Measurements from ENCODE around the gene RAC3. TPM values are rescaled to one million over a fixed set of nuclear protein-coding genes. Genes with fewer than 3 reads are reported as not detected.

Gene RAC3
- total and polyA plus RNA-seq, 2 donors, result 5.9 to 10.4 TPM

Other genes starting within 250 kb of the RAC3 start
- gene GCGR, start 227.5 kb upstream of the RAC3 start, total RNA-seq, result not detected
- 0.16 TPM for gene GCGR, start 227.5 kb upstream of the RAC3 start, polyA plus RNA-seq
- 43.8 TPM for gene MCRIP1, start 198.4 kb upstream of the RAC3 start, total RNA-seq
- 190 TPM for gene MCRIP1, start 198.4 kb upstream of the RAC3 start, polyA plus RNA-seq
- not detected for gene PPP1R27, start 196.6 kb upstream of the RAC3 start, total RNA-seq
- gene PPP1R27, start 196.6 kb upstream of the RAC3 start, polyA plus RNA-seq, result not detected
- gene P4HB, start 171.1 kb upstream of the RAC3 start, total RNA-seq, result 262 TPM
- gene P4HB, start 171.1 kb upstream of the RAC3 start, polyA plus RNA-seq, result 367 TPM
- gene ARHGDIA, start 160.3 kb upstream of the RAC3 start, total RNA-seq, result 31.0 TPM
- 277 TPM for gene ARHGDIA, start 160.3 kb upstream of the RAC3 start, polyA plus RNA-seq
- gene ALYREF, start 140.1 kb upstream of the RAC3 start, total RNA-seq, result 51.3 TPM
- 47.6 TPM for gene ALYREF, start 140.1 kb upstream of the RAC3 start, polyA plus RNA-seq
- gene ANAPC11, start 140.0 kb upstream of the RAC3 start, total RNA-seq, result 51.6 TPM
- 245 TPM for gene ANAPC11, start 140.0 kb upstream of the RAC3 start, polyA plus RNA-seq
- gene NPB, start 129.4 kb upstream of the RAC3 start, total RNA-seq, result 0.69 TPM
- gene NPB, start 129.4 kb upstream of the RAC3 start, polyA plus RNA-seq, result 0.85 TPM
- 9.8 TPM for gene PCYT2, start 120.3 kb upstream of the RAC3 start, total RNA-seq
- 36.0 TPM for gene PCYT2, start 120.3 kb upstream of the RAC3 start, polyA plus RNA-seq
- 3.9 TPM for gene SIRT7, start 113.5 kb upstream of the RAC3 start, total RNA-seq
- gene SIRT7, start 113.5 kb upstream of the RAC3 start, polyA plus RNA-seq, result 22.7 TPM
- 7.6 TPM for gene MAFG, start 103.9 kb upstream of the RAC3 start, total RNA-seq
- 31.3 TPM for gene MAFG, start 103.9 kb upstream of the RAC3 start, polyA plus RNA-seq
- 57.2 TPM for gene PYCR1, start 94.4 kb upstream of the RAC3 start, total RNA-seq
- gene PYCR1, start 94.4 kb upstream of the RAC3 start, polyA plus RNA-seq, result 8.1 TPM
- 0.42 TPM for gene MYADML2, start 84.4 kb upstream of the RAC3 start, total RNA-seq
- not detected for gene MYADML2, start 84.4 kb upstream of the RAC3 start, polyA plus RNA-seq
- 1.3 TPM for gene NOTUM, start 70.5 kb upstream of the RAC3 start, total RNA-seq
- 2.5 TPM for gene NOTUM, start 70.5 kb upstream of the RAC3 start, polyA plus RNA-seq
- gene ASPSCR1, start 54.0 kb upstream of the RAC3 start, total RNA-seq, result 18.0 TPM
- 28.6 TPM for gene ASPSCR1, start 54.0 kb upstream of the RAC3 start, polyA plus RNA-seq
- 19.1 TPM for gene CENPX, start 8.8 kb upstream of the RAC3 start, total RNA-seq
- 124 TPM for gene CENPX, start 8.8 kb upstream of the RAC3 start, polyA plus RNA-seq
- 8.7 TPM for gene LRRC45, start 8.4 kb upstream of the RAC3 start, total RNA-seq
- gene LRRC45, start 8.4 kb upstream of the RAC3 start, polyA plus RNA-seq, result 14.9 TPM
- gene DCXR, start 6.0 kb downstream of the RAC3 start, total RNA-seq, result 17.2 TPM
- 129 TPM for gene DCXR, start 6.0 kb downstream of the RAC3 start, polyA plus RNA-seq
- 16.5 TPM for gene RFNG, start 20.1 kb downstream of the RAC3 start, total RNA-seq
- 47.0 TPM for gene RFNG, start 20.1 kb downstream of the RAC3 start, polyA plus RNA-seq
- gene GPS1, start 20.2 kb downstream of the RAC3 start, total RNA-seq, result 37.3 TPM
- 95.4 TPM for gene GPS1, start 20.2 kb downstream of the RAC3 start, polyA plus RNA-seq
- gene DUS1L, start 34.1 kb downstream of the RAC3 start, total RNA-seq, result 24.5 TPM
- gene DUS1L, start 34.1 kb downstream of the RAC3 start, polyA plus RNA-seq, result 67.5 TPM
- gene FASN, start 66.6 kb downstream of the RAC3 start, total RNA-seq, result 24.1 TPM
- gene FASN, start 66.6 kb downstream of the RAC3 start, polyA plus RNA-seq, result 116 TPM
- 25.9 TPM for gene CCDC57, start 181.2 kb downstream of the RAC3 start, total RNA-seq
- gene CCDC57, start 181.2 kb downstream of the RAC3 start, polyA plus RNA-seq, result 23.7 TPM
- gene SLC16A3, start 197.4 kb downstream of the RAC3 start, total RNA-seq, result 29.9 TPM
- 65.5 TPM for gene SLC16A3, start 197.4 kb downstream of the RAC3 start, polyA plus RNA-seq
- gene CSNK1D, start 242.0 kb downstream of the RAC3 start, total RNA-seq, result 41.7 TPM
- gene CSNK1D, start 242.0 kb downstream of the RAC3 start, polyA plus RNA-seq, result 122 TPM

All from urinary bladder (tissue), 2 donors.